ENCODE measurements around the gene PAX2.

GRCh38 chr10:100775871-100776270, 30.5 kb downstream of the PAX2 start:
- TF ChIP-seq CTCF (IDR thresholded peaks at IDR 0.05): no peak
- TF ChIP-seq ZFX (IDR thresholded peaks at IDR 0.05; ENCODE audit: borderline replicate concordance): no peak
